GM21390 (cell line): ENCODE results near the gene AUTS2.
"Not testable (repeated sequence)": the region's sequence is repeated elsewhere in the genome, so short reads cannot be mapped to it uniquely, and the experiment has no call there.

Experiments used
- ATAC-seq: cut with Tn5 transposase; IDR thresholded peaks from one replicate; pipeline ENCODE4 v1.9.1; 2021; ENCODE audit not compliant: unreplicated experiment

AUTS2 gene

GRCh38 chr7:69782917-69783684 is 184.8 kb downstream of the AUTS2 start:
- ATAC-seq: no peak

DNA sequence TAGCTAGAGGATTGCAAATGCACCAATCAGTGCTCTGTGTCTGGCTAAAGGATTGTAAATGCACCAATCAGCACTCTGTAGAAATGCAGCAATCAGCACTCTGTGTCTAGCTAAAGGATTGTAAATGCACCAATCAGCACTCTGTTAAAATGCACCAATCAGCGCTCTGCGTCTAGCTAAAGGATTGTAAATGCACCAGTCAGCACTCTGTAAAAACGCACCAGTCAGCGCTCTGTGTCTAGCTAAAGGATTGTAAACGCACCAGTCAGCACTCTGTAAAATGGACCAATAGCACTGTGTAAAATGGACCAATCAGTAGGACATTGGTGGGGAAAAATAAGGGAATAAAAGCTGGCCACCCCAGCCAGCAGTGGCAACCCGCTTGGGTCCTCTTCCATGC is 187.9 kb downstream of the AUTS2 start:
- not testable (repeated sequence) for ATAC-seq

GRCh38 chr7:69786730-69787395 is 188.6 kb downstream of the AUTS2 start:
- no peak for ATAC-seq

DNA sequence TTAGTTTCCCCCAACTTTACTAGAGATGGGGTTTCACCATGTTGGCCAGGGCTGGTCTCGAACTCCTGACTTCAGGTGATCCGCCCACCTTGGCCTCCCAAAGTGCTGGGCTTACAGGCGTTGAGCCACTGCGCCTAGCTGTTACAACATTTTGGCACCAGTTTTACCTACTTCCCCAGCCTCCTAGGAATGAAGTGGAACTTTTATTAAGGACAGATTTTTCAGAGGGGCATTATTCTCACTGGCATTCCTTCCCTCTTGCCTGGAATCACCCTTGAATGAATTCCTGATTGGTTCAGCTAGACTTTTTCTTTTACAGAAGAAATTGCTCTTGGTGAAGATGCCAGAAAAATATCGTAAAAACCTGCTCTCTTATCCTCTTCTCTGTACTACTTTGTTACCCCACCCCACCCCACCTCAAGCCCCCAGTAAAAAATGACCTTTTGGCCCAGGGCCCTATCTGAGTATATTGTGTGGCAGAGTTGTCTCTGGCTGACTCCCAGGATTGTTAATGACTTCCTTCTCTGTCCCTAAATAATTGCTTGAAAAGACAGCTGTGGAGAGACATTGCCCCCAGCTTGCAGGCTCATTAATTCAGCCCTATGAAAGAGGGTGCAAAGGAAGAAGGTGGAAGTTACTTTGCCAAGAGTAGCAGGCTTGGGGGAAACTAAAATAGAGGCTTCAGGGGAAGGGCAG is 189.6 kb downstream of the AUTS2 start:
- ATAC-seq: no peak

DNA sequence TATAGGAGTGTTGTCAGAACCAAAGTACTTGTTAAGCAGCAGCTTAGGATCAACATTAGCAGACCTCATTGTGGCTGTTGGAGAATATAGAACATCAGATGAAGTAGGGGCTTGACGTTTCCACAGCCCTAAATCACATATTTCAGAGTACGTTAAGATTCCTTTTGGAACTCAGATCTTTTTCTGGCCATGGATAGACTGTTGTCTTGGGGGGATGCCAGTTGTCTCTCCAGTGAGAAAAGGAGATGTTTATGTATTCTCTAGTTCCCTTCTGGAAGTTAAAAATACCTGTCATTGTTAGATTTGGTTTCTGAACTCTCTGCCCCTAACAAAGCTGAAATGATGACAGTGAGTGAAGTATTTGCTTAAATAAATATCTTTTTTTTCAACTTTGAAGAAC is 191.3 kb downstream of the AUTS2 start:
- ATAC-seq: no peak

- ATAC-seq: no peak
Observed at GRCh38 chr7:69790977-69791724, 192.9 kb downstream of the AUTS2 start.

- ATAC-seq: no peak
Observed at GRCh38 chr7:69791739-69792138, 193.5 kb downstream of the AUTS2 start.

DNA sequence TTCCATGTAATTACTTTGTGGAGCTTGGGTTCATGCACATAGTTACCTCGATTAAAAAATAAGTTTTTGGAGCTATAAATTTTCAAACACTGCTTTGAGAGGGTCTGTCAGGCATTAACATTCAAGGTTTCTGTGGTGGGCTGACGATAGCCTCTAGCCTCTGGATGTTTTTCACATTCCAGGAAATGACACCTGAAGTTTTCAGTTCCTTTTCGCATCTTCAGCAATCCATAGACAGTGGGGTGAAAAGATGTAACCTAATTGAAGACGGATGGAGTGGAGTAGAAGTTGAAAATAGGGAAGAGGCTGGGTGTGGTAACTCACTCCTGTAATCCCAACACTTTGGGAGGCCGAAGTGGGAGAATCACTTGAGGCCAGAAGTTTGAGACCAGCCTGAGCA is 197.7 kb downstream of the AUTS2 start:
- no peak for ATAC-seq

- ATAC-seq: no peak
Observed at GRCh38 chr7:69796416-69796815, 198.1 kb downstream of the AUTS2 start.

GRCh38 chr7:69799048-69799697 is 200.9 kb downstream of the AUTS2 start:
- no peak for ATAC-seq

- ATAC-seq: no peak
Observed at GRCh38 chr7:69799990-69800389, 201.7 kb downstream of the AUTS2 start.

DNA sequence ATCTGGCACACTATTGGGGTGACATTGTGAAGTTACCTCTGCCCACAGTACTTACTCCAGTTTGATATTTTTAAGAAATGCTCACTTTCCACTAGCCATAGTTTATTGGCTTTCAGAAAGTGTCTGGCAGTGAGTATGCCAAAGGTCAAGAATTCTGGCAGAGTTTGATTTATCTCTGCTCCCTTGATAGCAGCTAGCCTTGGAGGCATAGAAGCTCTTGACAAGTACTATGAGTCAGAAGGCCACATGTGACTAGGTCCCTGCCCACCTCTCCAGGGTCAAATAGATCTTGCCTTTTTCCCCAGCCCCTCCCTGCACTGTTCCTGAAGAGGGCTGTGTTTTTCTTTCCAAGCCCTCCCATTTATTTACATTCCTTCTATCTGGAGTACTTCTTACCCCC is 202.2 kb downstream of the AUTS2 start:
- no peak for ATAC-seq

GRCh38 chr7:69801729-69802682 is 203.7 kb downstream of the AUTS2 start:
- ATAC-seq: no peak

GRCh38 chr7:69803699-69804516 is 205.6 kb downstream of the AUTS2 start:
- peak; percentile 90 for ATAC-seq

DNA sequence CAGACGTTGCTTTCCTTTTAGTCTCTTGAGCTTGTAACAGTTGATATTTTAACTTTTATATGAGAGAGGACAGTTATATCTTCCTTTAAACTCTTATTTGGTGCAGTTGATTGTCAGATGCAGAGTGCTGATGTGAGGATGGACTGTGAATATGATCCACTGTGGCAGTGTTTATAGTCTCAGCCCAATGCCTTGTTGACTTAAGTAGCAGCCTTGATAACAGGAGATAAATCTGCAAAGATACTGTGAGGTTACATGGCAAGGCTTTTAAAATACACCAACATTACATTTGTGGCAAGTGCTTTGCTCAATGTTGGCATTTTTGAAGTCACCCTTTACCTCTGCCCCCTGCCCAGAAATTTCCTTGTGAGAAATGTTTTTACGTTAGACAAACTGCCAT is 206.7 kb downstream of the AUTS2 start:
- no peak for ATAC-seq

GRCh38 chr7:69808391-69808790 is 210.1 kb downstream of the AUTS2 start:
- ATAC-seq: no peak

DNA sequence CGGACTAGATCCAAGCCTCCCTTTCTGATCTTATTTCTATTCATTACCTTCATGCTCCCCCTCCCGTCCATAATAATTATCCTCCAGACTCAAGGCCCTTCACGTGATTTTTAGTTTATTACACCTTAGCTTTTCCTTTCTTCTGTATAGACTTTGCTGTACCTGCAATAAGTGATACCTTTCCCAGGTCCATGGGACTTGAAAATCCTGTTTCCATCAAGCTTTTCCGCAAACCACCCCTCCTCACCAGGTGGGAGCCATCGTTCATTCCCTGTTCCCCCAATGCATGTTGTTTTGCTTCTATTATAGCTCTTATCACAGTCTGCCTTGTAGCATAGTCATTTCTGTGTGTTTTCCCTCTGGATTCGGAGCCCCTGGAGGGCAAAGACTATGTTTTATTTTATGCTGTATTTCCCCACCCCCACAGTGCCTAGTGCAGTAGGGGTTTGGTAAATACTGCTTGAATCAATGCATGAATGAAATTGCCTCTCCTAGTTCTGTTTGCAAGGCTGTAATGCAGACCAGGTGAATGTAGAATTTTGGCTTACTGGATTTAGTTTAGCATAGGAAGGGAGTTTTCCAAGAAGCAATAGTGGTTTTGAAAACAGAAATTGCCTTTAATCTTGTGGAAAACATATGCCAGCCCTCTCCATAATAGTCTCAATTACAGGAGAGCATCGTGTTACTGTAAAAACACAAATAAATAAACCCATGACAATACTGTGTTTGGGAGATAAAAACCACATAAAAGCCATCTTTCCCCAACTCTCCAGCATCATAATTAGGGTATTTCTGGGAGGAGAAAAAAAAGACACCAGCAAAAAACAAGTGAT is 213.4 kb downstream of the AUTS2 start:
- no peak for ATAC-seq

DNA sequence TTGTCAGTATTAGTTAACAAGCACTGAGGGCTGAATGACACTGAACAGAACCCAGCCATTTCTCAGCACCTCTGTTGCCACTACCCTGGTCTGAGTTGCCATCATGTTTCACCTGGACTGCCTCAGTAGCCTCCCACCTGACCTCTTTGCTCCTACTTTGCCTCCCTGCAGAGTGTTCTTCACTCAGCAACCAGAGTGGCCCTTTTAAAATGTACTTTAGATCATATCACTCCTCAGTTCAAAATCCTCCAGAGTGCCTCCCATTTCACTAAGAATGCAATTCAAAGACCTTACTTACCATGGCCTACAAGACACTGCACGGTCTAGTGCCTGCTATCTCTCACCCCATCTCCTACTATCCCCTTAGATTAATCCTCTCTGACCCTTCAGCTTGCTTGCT is 214.5 kb downstream of the AUTS2 start:
- no peak for ATAC-seq
